Heart right ventricle (tissue), 16 donors: ENCODE data around the gene SYNJ2. TPM values are rescaled to one million over a fixed set of nuclear protein-coding genes. Genes with fewer than 3 reads are reported as not detected.

ENCODE experiments used
- ATAC-seq, 8 donors: fragments of 200-7000 bp; cut with Tn5 transposase; one replicate each; pipeline ENCODE4 v1.9.1; 2020; ENCODE audit warnings: mild to moderate bottlenecking in 8 of 8, moderate library complexity in 8 of 8, moderate number of reproducible peaks in 1 of 8
- DNase-seq, 2 donors: peaks; one replicate each; pipeline ENCODE4 v3.0.0-alpha.2; 2020
- H3K27ac ChIP-seq, 10 donors: fragments of 200-600 bp; sonication (generic) in 2 of 10; one replicate each; pipeline versions ENCODE4 v1.5.0 to v1.8.0; 2020 to 2022; ENCODE audit warnings: mild to moderate bottlenecking in 3 of 10
- H3K27me3 ChIP-seq, 7 donors: fragments of 200-600 bp; one replicate each; pipeline ENCODE4 v1.8.0; 2021 to 2022; ENCODE audit warnings: mild to moderate bottlenecking in 2 of 7
- H3K36me3 ChIP-seq, 9 donors: fragments of 200-600 bp; sonication (generic) in 1 of 9; one replicate each; pipeline versions ENCODE4 v1.5.0 to v1.8.0; 2020 to 2022; ENCODE audit warnings: mild to moderate bottlenecking in 2 of 9
- H3K4me1 ChIP-seq, 9 donors: fragments of 200-600 bp; sonication (generic) in 1 of 9; one replicate each; pipeline versions ENCODE4 v1.5.0 to v1.8.0; 2020 to 2022; ENCODE audit warnings: mild to moderate bottlenecking in 4 of 9
- H3K4me3 ChIP-seq, 10 donors: fragments of 200-600 bp; sonication (generic) in 2 of 10; one replicate each; pipeline versions ENCODE4 v1.5.0 to v1.8.0; 2020 to 2022; ENCODE audit warnings: mild to moderate bottlenecking in 7 of 10, moderate library complexity in 2 of 10
- H3K9me3 ChIP-seq, 11 donors: fragments of 200-600 bp in 10 of 11; sonication (generic) in 2 of 11; one replicate each; pipeline versions ENCODE4 v1.5.0 to v1.8.0; 2013 to 2022; ENCODE audit warnings: mild to moderate bottlenecking in 2 of 11, control low read depth in 1 of 11, moderate library complexity in 1 of 11
- WGBS, 2 donors: extraction: QIAGEN DNeasy Blood & Tissue Kit; methylation state at CpG; one replicate each; pipeline ENCODE4 v1.1.7; 2013; ENCODE audit warnings: inconsistent platforms in 1 of 2; 5-methylcytosine and 5-hydroxymethylcytosine counted together
- intact Hi-C, 10 donors: fragments of 100-400 bp; cut with DNase I; formaldehyde crosslinking; loops; one replicate each; pipeline versions ENCODE4 v1.11.1 to v1.14.2; 2022
- polyA plus RNA-seq, 2 donors: library from polyadenylated mRNA; stranded (reverse); fragments of 200-250 nt; gene quantifications; one replicate each; pipeline ENCODE4 v1.2.3, GENCODE V29; 2013
- total RNA-seq, 10 donors: library from RNA; stranded (reverse); fragmentation: NEBNext Ultra II Directional in 3 of 10; extraction: Animal tissue kit (Norgen Biotek cat#: 25700) in 3 of 10; gene quantifications; one replicate each; pipeline versions ENCODE4 v1.2.1 to v1.2.4, GENCODE V29; 2021 to 2023
- TF ChIP-seq, protein P1 (sequence below), 9 donors: fragments of 200-600 bp; sonication (generic) in 2 of 9; IDR thresholded peaks; one replicate each; pipeline versions ENCODE4 v1.5.0 to v1.8.0; 2021 to 2022; ENCODE audit warnings: antibody characterized with exemption in 9 of 9, mild to moderate bottlenecking in 5 of 9, moderate library complexity in 1 of 9
- donor health status: Arrhythmogenic right ventricular cardiomyopathy.
- donor health status: ischemic (EF 13 %, LVEDD 7.1; RV severe dilation, severe dysfunction).
- donor health status: healthy with polysubstance abuse.
- donor health status: DM: no; HTN: yes; CAD: no.
- donor health status: DM: no; HTN: no; CAD: no.
- donor health status: ischemic (EF 25% LVEDD 6.9; RV normal size, moderate dysfunction).
- donor health status: ischemic (EF 25% LVEDD 5.7; RV mildly dilated, moderate dysfunction).
- donor health status: healthy.
- donor health status: DM: yes; HTN: yes; CAD: no.
- donor health status: Ischemic cardiomyopathy.
- donor health status: ischemic (EF 35%, LVEDD 5.7; RV mildly dilated, moderate dysfunction).
- donor health status: nonischemic (EF 11% LVEDD 7.7; RV severe dilation, severe dysfunction).
- donor health status: DM: yes; HTN: yes; CAD: no.
- donor health status: PGD.
- donor health status: ischemic (EF 29% LVEDD 5.4; RV normal size, mild dysfunction).
- donor health status: nonischemic (EF 23%, LVEDD 6.1; RV moderate dilation, normal function).

The SYNJ2 gene
- total and polyA plus RNA-seq, 12 donors, result 14.0 to 27.8 (median 19.0) TPM

- 43 to 51% methylated on average over 6 of the region's 6 CpGs for WGBS, 2 donors
- Histone ChIP-seq H3K4me3 (no peak overlapping the region), H3K9me3 (no peaks in the 10 kb centered on the region), H3K36me3 (peaks cover 0 to 29% (median 0%) of the 10 kb centered on the region in 9 donors), H3K27me3 (no peaks in the 10 kb centered on the region), H3K4me1 (peaks cover 24 to 70% (median 51%) of the 10 kb centered on the region in 9 donors), H3K27ac (peak overlapping the region; percentile 9 to 96 (median 90))
- TF ChIP-seq, protein P1, sequence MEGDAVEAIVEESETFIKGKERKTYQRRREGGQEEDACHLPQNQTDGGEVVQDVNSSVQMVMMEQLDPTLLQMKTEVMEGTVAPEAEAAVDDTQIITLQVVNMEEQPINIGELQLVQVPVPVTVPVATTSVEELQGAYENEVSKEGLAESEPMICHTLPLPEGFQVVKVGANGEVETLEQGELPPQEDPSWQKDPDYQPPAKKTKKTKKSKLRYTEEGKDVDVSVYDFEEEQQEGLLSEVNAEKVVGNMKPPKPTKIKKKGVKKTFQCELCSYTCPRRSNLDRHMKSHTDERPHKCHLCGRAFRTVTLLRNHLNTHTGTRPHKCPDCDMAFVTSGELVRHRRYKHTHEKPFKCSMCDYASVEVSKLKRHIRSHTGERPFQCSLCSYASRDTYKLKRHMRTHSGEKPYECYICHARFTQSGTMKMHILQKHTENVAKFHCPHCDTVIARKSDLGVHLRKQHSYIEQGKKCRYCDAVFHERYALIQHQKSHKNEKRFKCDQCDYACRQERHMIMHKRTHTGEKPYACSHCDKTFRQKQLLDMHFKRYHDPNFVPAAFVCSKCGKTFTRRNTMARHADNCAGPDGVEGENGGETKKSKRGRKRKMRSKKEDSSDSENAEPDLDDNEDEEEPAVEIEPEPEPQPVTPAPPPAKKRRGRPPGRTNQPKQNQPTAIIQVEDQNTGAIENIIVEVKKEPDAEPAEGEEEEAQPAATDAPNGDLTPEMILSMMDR (IDR thresholded peaks at IDR 0.05), result no peak
- DNase-seq (no peak), ATAC-seq (peak in 6 of 8 donors; percentile 4 to 30 (median 18))
- intact Hi-C loops, result loop anchor here in 2 of 10 donors (5.0 kb wide), 1 partner anchor 58 kb away; the partner anchor contains the start of gene SYNJ2 (in 2 of the 2)
Measured at GRCh38 chr6:158040051-158040803, 58.6 kb downstream of the SYNJ2 start.

DNA sequence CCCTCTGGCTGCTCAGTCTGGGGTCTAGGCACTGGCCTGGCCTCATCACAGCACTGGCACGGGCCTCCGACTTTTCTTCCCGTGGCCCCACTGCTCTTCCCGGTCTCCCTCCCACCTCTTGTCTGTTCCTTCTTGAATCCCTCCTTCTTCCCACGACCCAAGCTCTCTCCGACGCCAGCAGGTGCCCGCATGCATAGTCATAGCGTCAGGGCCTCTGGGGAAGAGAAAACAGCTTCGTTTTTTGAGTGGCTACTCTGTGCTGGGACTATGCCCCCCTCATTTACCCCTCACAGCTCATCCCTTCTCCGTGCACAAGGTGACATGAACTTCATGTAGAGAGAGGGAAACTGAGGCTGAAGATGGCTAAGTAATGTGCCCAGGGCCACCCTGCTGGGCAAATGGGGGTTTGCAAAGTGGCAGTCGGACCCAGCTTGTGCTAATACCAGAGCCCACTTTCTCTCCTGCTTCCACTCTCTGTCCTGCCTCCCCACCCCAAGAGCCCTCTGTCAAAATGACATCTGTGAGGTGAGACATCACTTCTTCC is 59.2 kb downstream of the SYNJ2 start:
- WGBS, 2 donors, result 68 to 77% methylated on average over 12 of the region's 12 CpGs

GRCh38 chr6:158041370-158041769 is 59.7 kb downstream of the SYNJ2 start:
- Histone ChIP-seq H3K4me1 (peaks cover 29 to 80% (median 56%) of the 10 kb centered on the region in 9 donors), H3K9me3 (no peaks in the 10 kb centered on the region)
- ATAC-seq, result no peak

More for the DNA sequence above, 59.2 kb downstream of the SYNJ2 start:
- intact Hi-C loops, result loop anchor here in 2 of 10 donors (5.0 kb wide), 1 partner anchor 59 kb away; the partner anchor contains the start of gene SYNJ2 (in 2 of the 2)
- H3K27ac ChIP-seq, result peak overlapping the region; percentile 9 to 96 (median 90)
- peaks cover 0 to 30% (median 0%) of the 10 kb centered on the region in 9 donors for H3K36me3 ChIP-seq
- ATAC-seq (peak in 2 of 8 donors; percentile 1 to 2), DNase-seq (no peak)
- H3K4me3 ChIP-seq, result no peak overlapping the region
- TF ChIP-seq, protein P1 (IDR thresholded peaks at IDR 0.05), result no peak
- no peaks in the 10 kb centered on the region for H3K9me3 ChIP-seq
- no peaks in the 10 kb centered on the region for H3K27me3 ChIP-seq
- peaks cover 25 to 75% (median 51%) of the 10 kb centered on the region in 9 donors for H3K4me1 ChIP-seq

GRCh38 chr6:158041788-158042187 is 60.1 kb downstream of the SYNJ2 start:
- Histone ChIP-seq H3K27me3 (no peaks in the 10 kb centered on the region), H3K27ac (peak overlapping the region; percentile 78 to 97 (median 92)), H3K4me3 (no peak overlapping the region), H3K9me3 (no peaks in the 10 kb centered on the region), H3K36me3 (peaks cover 0 to 31% (median 0%) of the 10 kb centered on the region in 9 donors), H3K4me1 (peaks cover 29 to 84% (median 59%) of the 10 kb centered on the region in 9 donors)
- 91% methylated on average over 12 of the region's 12 CpGs for WGBS, 2 donors
- TF ChIP-seq, protein P1 (IDR thresholded peaks at IDR 0.05), result no peak
- DNase-seq (no peak), ATAC-seq (no peak)
- intact Hi-C loops, result loop anchor here in 2 of 10 donors (5.0 kb wide), 1 partner anchor 59 kb away; the partner anchor contains the start of gene SYNJ2 (in 2 of the 2)

More at GRCh38 chr6:158041370-158041769, 59.7 kb downstream of the SYNJ2 start:
- Histone ChIP-seq H3K4me3 (no peak overlapping the region), H3K36me3 (peaks cover 0 to 30% (median 0%) of the 10 kb centered on the region in 9 donors), H3K27ac (peak overlapping the region; percentile 78 to 97 (median 92)), H3K27me3 (no peaks in the 10 kb centered on the region)
- intact Hi-C loops, result loop anchor here in 2 of 10 donors (5.0 kb wide), 1 partner anchor 59 kb away; the partner anchor contains the start of gene SYNJ2 (in 2 of the 2)
- TF ChIP-seq, protein P1 (IDR thresholded peaks at IDR 0.05), result no peak
- WGBS, 2 donors, result 74 to 79% methylated on average over 4 of the region's 4 CpGs
- DNase-seq, result no peak
